NB4 (cell line): Measurements from ENCODE around the gene TRMU.

Source experiments
- DNase-seq: peaks from one replicate; pipeline ENCODE4 v3.0.0; 2010; ENCODE audit warnings: low read depth
- H3K4me3 ChIP-seq: one replicate; pipeline ENCODE4 v1.5.1; 2011; ENCODE audit warnings: mild to moderate bottlenecking, low read depth, low read length, moderate library complexity
- CTCF ChIP-seq: IDR thresholded peaks from one replicate; pipeline ENCODE4 v1.5.1; 2012; ENCODE audit warnings: low read depth, low read length
- MAX ChIP-seq: IDR thresholded peaks from 2 replicates; pipeline ENCODE4 v1.6.1; 2011; ENCODE audit warnings: low read depth, low read length
- MYC ChIP-seq: IDR thresholded peaks from 2 replicates; pipeline ENCODE4 v1.6.1; 2011; ENCODE audit warnings: low read depth, low read length
- POLR2A ChIP-seq: IDR thresholded peaks from 2 replicates; pipeline ENCODE4 v1.6.1; 2011; ENCODE audit warnings: mild to moderate bottlenecking; ENCODE audit not compliant: insufficient read length; ENCODE audit errors: extremely low read depth

TRMU gene

GRCh38 chr22:46293577-46294260 lies 41.8 kb upstream of the TRMU start:
- peak; percentile 50 for DNase-seq
- TF ChIP-seq POLR2A (no peak), MAX (no peak), CTCF (no peak), MYC (no peak)
- no peak overlapping the region for H3K4me3 ChIP-seq

GRCh38 chr22:46294784-46295183 lies 40.7 kb upstream of the TRMU start:
- DNase-seq, result no peak
- no peak for TF ChIP-seq CTCF
- no peak for TF ChIP-seq MYC
- no peak for TF ChIP-seq POLR2A
- TF ChIP-seq MAX, result no peak

GRCh38 chr22:46295277-46295971 lies 40.1 kb upstream of the TRMU start:
- no peak for TF ChIP-seq POLR2A
- no peak for TF ChIP-seq MAX
- no peak for TF ChIP-seq MYC
- no peak for TF ChIP-seq CTCF
- peak overlapping the region; percentile 68 for H3K4me3 ChIP-seq
- no peak for DNase-seq

More at GRCh38 chr22:46294784-46295183, 40.7 kb upstream of the TRMU start:
- no peak overlapping the region for H3K4me3 ChIP-seq

- H3K4me3 ChIP-seq, result peak within 1 kb of the TSS; percentile 68
- TF ChIP-seq POLR2A, result peak; percentile 59
- no peak; the same call in 1 of the 2 replicates for TF ChIP-seq MAX
- peak; percentile 6; the same call in 1 of the 2 replicates for TF ChIP-seq MYC
- TF ChIP-seq CTCF, result no peak
- peak; percentile 99 for DNase-seq
Measured at GRCh38 chr22:46296257-46297150, 39.0 kb upstream of the TRMU start, which contains the start of gene GTSE1. Gene GTSE1, plus strand, starts transcription at chr22:46296870. Its CDS starts 531 bp downstream, at chr22:46297401.

GRCh38 chr22:46297151-46297812 lies 38.2 kb upstream of the TRMU start:
- TF ChIP-seq MYC (no peak), CTCF (no peak), MAX (no peak), POLR2A (no peak)
- H3K4me3 ChIP-seq, result peak overlapping the region; percentile 68
- peak; percentile 66 for DNase-seq
